ELF-1 (cell line): Measurements from ENCODE around the gene HSPB7.
"Not testable (repeated sequence)": the region's sequence is repeated elsewhere in the genome, so short reads cannot be mapped to it uniquely, and the experiment has no call there.

Experiments used
- DNase-seq: peaks from one replicate; pipeline ENCODE4 v3.0.0-alpha.2; 2016; ENCODE audit warnings: low read depth, low spot score

Gene HSPB7

DNA sequence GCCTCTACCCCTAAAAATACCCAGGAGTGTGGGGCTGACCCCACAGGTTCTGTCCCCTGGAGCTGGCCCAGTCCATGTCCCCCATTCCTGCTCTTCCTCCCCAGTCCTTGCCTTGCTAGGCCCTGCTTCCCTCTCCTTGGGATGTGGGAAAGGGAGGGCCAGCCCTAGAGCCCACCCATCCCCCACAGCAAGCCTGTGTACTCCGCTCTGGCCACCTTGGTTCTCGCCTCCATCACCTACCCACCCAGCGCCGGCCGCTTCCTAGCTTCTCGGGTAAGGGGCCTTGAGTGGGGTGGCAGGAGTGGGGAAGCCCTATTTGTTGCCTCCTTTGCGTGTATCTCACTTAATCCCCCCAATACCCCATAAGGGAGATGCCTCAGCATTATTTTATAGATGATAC, 32.5 kb upstream of the HSPB7 start:
- DNase-seq = peak; percentile 47

DNA sequence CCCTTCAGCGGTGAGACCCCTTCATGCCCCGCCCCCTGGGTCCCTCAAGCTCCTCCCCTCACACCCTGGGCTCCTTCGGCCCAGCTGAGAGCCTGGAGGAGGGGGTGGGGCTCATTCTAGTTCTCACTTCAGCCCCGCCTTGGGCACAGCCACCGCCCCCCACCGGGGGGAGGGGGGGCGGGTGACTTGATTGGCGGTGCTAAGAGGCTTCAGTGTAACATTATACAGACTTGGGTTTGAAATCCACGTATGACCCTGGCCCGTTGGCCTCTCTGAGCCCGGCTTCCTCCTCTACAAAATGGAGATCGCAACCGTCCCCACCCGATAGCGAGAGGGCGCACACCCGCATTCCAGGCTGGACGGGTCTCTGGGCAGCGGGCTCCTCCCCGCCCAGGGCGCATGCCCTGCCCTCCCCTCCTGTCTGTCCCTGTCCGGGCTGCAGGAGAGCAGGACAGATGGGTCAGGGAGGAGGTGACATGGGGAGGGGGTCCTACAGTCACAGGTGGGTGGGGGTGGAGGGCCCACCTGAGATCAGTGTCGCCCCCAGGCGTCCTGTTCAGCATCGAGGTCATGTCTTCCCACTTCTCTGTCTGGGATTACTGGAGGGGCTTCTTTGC, 30.8 kb upstream of the HSPB7 start:
- DNase-seq = peak; percentile 96

DNA sequence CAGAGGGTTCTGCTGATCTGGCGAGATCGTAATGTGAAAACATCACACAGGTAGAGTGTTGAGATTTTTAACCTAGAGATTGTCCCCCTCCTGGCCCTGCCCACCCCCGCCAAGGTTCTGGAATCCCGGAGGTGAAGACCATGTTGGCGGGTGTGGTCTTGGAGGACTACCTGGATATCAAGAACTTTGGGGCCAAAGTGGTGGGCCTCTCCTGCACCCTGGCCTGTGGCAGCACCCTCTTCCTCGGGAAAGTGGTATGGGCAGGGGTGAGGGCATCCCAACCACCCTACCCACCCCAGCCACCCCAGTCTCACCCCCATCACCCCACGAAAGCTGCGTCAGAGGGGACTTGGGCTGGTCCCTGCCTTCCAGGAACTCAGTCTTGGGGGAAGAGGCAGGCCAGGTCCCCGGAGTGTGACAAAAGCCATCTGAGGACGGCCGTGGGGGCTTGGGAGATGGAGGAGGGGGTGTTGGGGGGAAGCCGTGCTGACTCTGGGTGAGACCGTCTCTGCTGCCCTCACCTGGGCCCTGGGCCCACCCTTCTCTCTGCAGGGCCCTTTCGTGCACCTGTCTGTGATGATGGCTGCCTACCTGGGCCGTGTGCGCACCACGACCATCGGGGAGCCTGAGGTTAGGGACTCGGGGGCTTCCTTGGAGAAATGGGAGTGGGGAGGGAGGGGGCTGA, 30.1 kb upstream of the HSPB7 start:
- DNase-seq = no peak

DNA sequence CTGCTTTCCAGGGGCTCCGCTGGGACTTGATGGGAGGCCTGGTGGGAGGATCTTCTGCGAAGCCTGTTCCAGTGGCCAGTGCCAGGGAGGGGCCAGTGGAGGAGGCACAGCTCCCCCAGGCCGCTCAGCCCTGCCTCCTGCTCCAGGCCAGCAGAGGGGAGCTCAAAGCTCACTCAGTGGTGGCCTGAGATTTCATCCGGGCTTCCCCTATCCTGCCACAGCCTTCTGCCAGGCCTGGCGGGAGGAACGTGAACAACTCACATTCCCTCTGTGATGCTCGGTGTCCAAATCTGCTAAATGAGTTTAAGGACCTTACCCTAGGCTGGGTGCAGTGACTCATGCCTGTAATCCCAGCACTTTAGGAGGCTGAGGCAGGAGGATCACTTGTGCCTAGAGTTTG, 29.0 kb upstream of the HSPB7 start:
- DNase-seq = peak; percentile 29

GRCh38 chr1:16043950-16044349, 26.1 kb upstream of the HSPB7 start:
- DNase-seq = no peak

DNA sequence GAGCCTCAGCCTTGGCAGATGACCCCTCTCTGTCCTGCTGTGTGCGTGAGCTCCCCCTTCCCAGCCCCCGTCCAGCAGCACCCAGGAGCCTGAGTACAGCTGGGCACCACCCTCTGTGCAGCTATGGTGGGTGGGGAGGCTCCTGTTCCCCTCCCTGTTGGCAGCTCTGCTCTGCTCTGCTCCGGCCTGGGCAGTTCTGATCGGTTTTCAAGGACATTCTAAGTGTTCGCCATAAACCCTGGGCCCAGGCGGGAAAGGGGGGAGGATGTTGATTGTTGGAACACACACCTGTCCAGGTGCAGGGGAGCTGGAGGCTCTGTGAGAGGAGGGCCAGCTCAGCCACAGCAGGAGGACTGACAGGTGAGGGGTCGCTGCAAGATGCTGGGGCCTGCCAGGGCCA, 25.7 kb upstream of the HSPB7 start, which contains the start of gene CLCNKB:
Gene CLCNKB (plus strand): TSS at position 262 of the 400 bp plus-strand sequence. CDS start 711 bp downstream, outside the sequence.
- DNase-seq = no peak

DNA sequence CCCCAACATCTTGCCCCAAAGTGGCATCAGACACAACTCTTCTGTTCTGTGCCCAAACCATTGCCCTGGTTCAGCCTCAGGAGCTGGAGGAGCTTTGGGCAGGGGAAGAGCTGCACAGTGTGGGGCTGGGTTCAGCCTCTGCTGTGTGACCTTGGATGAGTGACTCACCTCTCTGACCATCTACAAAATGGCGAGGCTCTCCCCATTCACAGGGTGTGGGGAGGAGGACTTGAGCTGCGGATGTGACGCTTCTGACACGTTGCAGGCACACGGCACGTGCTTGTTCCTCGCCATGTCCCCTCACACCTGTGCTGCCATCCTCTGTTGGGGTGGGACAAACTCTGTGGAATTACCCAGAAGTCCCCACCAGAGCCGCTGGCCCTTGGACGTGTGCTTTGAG, 24.8 kb upstream of the HSPB7 start:
- not testable (repeated sequence) for DNase-seq

GRCh38 chr1:16042096-16042495, 24.3 kb upstream of the HSPB7 start:
- no peak for DNase-seq

- DNase-seq = no peak
Observed at GRCh38 chr1:16041200-16041599, 23.4 kb upstream of the HSPB7 start.

- not testable (repeated sequence) for DNase-seq
Observed at GRCh38 chr1:16039871-16040270, 22.0 kb upstream of the HSPB7 start.

DNA sequence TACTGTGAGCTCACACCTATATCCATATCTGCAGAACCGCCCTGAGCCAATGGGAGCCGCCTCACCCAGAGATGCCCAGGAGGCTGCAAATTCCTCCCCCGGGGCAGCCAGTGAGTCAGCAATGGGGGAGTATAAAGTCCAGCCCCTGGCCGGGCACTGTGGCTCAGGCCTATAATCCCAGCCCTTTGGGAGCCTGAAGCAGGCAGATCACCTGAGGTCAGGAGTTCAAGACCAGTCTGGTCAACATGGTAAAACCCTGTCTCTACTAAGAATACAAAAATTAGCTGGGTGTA, 20.7 kb upstream of the HSPB7 start:
- DNase-seq = peak; percentile 51

DNA sequence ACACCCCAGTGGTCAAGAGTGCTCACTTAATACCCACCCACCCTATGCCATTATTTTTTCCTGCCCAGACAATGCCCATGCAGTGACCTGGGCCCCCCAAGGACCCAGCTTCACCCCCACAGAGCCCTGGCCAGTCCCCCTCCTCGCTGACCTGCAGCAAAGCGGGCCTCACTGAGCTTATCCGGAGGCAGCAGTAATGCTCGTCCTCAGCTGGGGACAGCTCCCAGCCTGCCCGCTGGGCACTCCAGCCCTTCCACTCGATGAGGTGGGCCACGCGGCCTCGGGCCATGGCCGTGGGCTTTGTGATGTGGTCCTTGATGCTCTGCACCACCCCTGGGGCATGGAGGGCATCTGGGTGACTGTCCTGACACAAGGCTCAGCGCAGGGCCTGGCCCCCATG, 18.6 kb upstream of the HSPB7 start:
- DNase-seq = not testable (repeated sequence)

DNA sequence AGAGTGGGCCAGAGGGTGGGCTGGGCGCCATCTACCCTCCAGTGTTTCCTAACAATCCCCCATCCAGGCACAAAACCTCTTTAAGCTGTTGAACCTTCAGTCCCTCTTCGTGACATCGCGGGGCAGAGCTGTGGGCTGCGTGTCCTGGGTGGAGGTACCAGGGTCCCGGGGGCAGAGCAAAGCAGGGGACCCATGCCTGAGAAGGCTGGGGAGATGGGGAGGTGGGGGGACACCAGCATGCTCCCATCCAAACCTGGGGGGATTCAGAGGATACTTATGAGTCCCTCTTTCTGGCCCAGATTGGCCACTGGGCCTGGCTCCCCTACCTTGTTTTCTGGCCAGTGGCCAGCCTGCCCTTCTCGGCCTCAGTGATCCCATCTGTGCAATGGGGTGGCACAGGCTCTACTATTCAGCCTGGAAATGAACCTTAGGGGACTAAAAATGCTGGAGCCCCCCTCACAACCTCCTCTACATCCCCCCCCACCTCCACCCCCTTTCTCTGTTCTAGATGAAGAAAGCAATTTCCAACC, 15.3 kb upstream of the HSPB7 start:
- DNase-seq = not testable (repeated sequence)

- peak; percentile 98 for DNase-seq
Observed at GRCh38 chr1:16032388-16033102, 14.7 kb upstream of the HSPB7 start.

DNA sequence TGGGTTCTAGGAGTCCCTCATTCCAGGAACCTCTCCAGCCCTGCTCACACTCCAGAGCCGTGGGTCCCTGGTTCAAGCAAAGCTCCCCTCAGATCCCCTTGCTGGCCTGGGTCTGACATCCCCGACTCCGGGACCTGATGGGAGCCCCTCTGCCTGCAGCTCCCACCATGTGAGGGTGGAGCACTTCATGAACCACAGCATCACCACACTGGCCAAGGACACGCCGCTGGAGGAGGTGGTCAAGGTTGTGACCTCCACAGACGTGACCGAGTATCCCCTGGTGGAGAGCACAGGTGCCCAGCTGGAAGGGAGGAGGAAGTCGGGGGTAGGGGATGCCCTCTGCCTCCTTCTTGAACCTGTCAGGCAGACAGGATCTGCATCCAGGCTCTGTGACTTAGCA, 13.7 kb upstream of the HSPB7 start:
- DNase-seq = no peak

DNA sequence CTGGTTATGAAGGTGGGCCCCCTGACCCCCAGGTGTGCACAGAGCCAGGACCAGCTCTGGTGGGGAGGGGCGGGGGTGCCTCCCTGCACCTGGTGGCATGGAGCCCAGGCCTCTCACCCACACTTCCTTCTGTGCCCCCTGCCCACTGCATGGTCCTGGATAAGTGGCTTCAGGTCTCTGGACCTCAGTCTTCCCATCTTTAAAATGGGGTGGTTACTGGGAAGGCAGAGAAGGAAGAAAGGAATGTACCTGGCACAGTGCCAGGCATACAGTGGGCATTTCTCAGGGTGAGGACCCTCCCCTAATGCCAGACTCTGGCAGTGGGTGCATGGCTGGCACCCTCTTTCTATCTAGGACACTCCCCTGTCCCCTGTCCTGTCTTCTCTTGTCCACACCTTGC, 11.4 kb upstream of the HSPB7 start:
- no peak for DNase-seq

DNA sequence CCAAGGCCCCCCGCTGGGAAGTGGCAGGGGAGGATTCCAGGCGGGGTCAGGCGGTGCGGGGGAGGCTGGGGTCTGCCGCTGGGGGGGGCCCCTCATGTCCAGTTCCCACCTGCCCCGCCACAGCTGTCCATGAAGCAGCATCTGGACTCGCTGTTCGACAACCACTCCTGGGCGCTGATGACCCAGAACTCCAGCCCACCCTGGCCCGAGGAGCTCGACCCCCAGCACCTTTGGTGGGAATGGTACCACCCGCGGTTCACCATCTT, 11.1 kb upstream of the HSPB7 start:
- not testable (repeated sequence) for DNase-seq

DNA sequence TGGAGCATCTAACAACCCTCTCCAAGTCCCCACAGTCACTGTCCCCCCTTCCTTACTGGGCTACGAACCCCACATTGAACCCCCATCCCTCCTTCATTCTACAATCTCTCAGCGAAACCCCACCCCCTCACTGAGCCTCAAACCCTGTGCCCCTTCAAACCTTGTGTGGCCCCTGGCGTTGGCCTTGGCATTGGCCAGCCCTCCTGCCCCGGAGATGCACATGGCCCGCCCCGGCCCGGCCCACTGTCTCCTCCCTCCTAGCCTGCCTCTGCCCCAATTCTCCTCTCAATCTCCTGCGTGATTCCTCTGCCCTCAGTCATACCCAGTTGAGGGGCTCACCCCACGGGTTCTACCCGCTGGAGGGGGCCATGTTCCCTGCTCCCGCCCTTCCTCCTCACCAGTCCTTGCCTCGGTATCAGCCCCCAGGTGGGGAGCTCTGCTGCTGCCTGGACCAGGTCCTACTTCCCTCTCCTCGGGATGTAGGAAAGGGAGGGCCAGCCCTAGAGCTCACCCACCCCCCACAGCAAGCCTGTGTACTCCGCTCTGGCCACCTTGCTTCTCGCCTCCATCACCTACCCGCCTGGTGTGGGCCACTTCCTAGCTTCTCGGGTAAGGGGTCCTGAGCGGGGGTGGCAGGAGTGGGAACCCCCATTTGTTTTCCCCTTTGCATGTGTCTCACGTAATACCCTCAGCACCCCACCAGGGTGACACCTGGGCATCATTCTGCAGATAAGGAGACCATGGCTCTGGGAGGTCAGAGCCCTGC, 10.6 kb upstream of the HSPB7 start:
- no peak for DNase-seq

DNA sequence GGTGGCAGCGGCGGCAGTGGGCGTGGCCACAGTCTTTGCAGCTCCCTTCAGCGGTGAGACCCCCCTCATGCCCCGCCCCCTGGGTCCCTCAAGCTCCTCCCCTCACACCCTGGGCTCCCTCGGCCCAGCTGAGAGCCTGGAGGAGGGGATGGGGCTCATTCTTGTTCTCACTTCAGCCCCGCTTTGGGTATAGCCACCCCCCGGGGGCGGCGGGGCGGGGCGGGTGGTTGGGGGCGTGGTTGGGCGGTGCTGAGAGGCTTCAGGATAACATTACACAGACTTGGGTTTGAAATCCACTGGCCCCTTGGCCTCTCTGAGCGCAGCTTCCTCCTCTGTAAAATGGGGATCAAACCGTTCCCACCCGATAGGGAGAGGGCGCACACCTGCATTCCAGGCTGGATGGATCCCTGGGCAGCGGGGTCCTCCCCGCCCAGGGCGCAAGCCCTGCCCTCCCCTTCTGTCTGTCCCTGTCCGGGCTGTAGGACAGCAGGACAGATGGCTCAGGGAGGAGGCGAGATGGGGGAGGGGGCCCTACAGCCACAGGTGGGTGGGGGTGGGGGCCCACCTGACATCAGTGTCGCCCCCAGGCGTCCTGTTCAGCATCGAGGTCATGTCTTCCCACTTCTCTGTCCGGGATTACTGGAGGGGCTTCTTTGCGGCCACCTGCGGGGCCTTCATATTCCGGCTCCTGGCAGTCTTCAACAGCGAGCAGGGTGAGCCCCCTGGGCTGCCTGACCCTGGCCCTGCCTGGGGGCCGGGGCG, 9.1 kb upstream of the HSPB7 start:
- DNase-seq = peak; percentile 92

DNA sequence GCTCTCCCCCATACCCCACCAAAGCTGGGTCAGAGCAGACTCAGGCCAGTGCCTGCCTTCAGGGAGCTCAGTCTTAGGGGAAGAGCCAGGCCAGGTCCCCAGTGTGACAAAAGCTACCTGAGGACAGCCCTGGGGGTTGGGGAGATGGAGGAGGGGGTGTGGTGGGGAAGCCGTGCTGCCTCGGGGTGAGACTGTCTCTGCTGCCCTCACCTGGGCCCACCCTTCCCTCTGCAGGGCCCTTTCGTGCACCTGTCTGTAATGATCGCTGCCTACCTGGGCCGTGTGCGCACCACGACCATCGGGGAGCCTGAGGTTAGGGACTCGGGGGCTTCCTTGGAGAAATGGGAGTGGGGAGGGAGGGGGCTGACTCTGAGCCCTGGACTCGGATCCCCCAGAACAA, 8.5 kb upstream of the HSPB7 start:
- peak; percentile 51 for DNase-seq

GRCh38 chr1:16023050-16023653, 5.3 kb upstream of the HSPB7 start:
- DNase-seq = no peak
